ENCODE measurements around the gene PLA2G6. TPM values are rescaled to one million over a fixed set of nuclear protein-coding genes. Genes with fewer than 3 reads are reported as not detected.
A peak's percentile ranks its signal among the peaks of the same experiment; 100 is the strongest.
"Not testable (repeated sequence)": the region's sequence is repeated elsewhere in the genome, so short reads cannot be mapped to it uniquely, and the experiment has no call there.

Gene PLA2G6
- total RNA-seq, 1 experiment from 2014 or later, result 24.1 TPM

GRCh38 chr22:38177926-38178604, 3.6 kb downstream of the PLA2G6 start:
- H3K56ac ChIP-seq (ENCODE audit: insufficient read length, low read depth, low read length), result no peak overlapping the region
- peak overlapping the region; percentile 38 for H3K9ac ChIP-seq (ENCODE audit: extremely low read depth, insufficient read length, low read length)
- peaks cover 12% of the 10 kb centered on the region for H3K4me1 ChIP-seq (ENCODE audit: insufficient read depth, low read length)
- no peak overlapping the region for H3K4ac ChIP-seq (ENCODE audit: low read depth, low read length)
- no peak for DNase-seq
- peaks cover 0 to 7% (median 0%) of the 10 kb centered on the region in 3 experiments; a peak in 3 of 7 replicates for H3K36me3 Mint-ChIP-seq (ENCODE audit: insufficient read depth in 1 of 3, low read depth in 3 of 3)
- H3K4me1 Mint-ChIP-seq, result peaks cover 31 to 36% of the 10 kb centered on the region in 2 experiments
- H3K27ac Mint-ChIP-seq, result peak overlapping the region; percentile 17 to 71 (median 45); a peak in 5 of 7 replicates
- no peak overlapping the region for H2AK5ac ChIP-seq (ENCODE audit: insufficient read length, low read length)
- H2BK12ac ChIP-seq (ENCODE audit: insufficient read length, low read depth, low read length), result no peak overlapping the region
- no peak overlapping the region for H4K91ac ChIP-seq (ENCODE audit: insufficient read length, low read depth, low read length)
- no peak overlapping the region for H3K18ac ChIP-seq (ENCODE audit: insufficient read length, low read depth, low read length)
- peaks cover 3% of the 10 kb centered on the region; the same call in 1 of the 2 replicates for H3K27me3 Mint-ChIP-seq (ENCODE audit: low read depth)
- no peak overlapping the region for H2BK120ac ChIP-seq (ENCODE audit: low read depth, low read length, poor library complexity, severe bottlenecking)
- TF ChIP-seq, protein P1, sequence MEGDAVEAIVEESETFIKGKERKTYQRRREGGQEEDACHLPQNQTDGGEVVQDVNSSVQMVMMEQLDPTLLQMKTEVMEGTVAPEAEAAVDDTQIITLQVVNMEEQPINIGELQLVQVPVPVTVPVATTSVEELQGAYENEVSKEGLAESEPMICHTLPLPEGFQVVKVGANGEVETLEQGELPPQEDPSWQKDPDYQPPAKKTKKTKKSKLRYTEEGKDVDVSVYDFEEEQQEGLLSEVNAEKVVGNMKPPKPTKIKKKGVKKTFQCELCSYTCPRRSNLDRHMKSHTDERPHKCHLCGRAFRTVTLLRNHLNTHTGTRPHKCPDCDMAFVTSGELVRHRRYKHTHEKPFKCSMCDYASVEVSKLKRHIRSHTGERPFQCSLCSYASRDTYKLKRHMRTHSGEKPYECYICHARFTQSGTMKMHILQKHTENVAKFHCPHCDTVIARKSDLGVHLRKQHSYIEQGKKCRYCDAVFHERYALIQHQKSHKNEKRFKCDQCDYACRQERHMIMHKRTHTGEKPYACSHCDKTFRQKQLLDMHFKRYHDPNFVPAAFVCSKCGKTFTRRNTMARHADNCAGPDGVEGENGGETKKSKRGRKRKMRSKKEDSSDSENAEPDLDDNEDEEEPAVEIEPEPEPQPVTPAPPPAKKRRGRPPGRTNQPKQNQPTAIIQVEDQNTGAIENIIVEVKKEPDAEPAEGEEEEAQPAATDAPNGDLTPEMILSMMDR (conservative IDR thresholded peaks at IDR 0.05), result no peak
- H2BK15ac ChIP-seq (ENCODE audit: low read depth, low read length), result no peak overlapping the region
- no peak overlapping the region for H3K4me2 ChIP-seq (ENCODE audit: insufficient read depth, insufficient read length, low read length)
- H3T11ph ChIP-seq (ENCODE audit: low read length), result no peak overlapping the region
- no peak overlapping the region for H3K23ac ChIP-seq (ENCODE audit: insufficient read length, low read depth, low read length)
- H3K4me3 Mint-ChIP-seq, result no peak overlapping the region
- H3K79me1 ChIP-seq (ENCODE audit: insufficient read depth, low read depth, low read length, poor library complexity, severe bottlenecking), result no peaks in the 10 kb centered on the region
- WGBS (ENCODE audit: extremely low coverage, insufficient read length, low lambda C conversion rate), result no CpG with 5 or more reads among the region's 15 CpGs
- H3K79me2 ChIP-seq (ENCODE audit: insufficient read depth, low read length), result no peaks in the 10 kb centered on the region
- H4K8ac ChIP-seq (replicated peaks; ENCODE audit: insufficient read length, low read depth, low read length), result no peak overlapping the region
- H3K9me3 Mint-ChIP-seq, result no peaks in the 10 kb centered on the region
- H4K5ac ChIP-seq (ENCODE audit: insufficient read length, low read depth, low read length), result no peak overlapping the region
- H3K27me3 ChIP-seq (ENCODE audit: insufficient read depth, low read length), result no peaks in the 10 kb centered on the region
- no peak overlapping the region for H2AFZ ChIP-seq (ENCODE audit: low read length)
- H3K9me3 ChIP-seq (ENCODE audit: control insufficient read depth, low read depth, low read length), result no peaks in the 10 kb centered on the region
- H4K20me1 ChIP-seq (ENCODE audit: control insufficient read depth, insufficient read depth, insufficient read length), result no peaks in the 10 kb centered on the region
- H2BK5ac ChIP-seq (ENCODE audit: insufficient read length, low read length), result no peak overlapping the region
- no peak overlapping the region for H2BK20ac ChIP-seq (ENCODE audit: low read depth, low read length, poor library complexity, severe bottlenecking)
- peaks cover 8% of the 10 kb centered on the region for H3K23me2 ChIP-seq (ENCODE audit: insufficient read length, low read depth, low read length, poor library complexity, severe bottlenecking)
- no peak overlapping the region for H3K14ac ChIP-seq (ENCODE audit: insufficient read depth, low read length)
- no peak overlapping the region for H3K27ac ChIP-seq (ENCODE audit: insufficient read length, low read depth, low read length)

GRCh38 chr22:38177571-38177925, 4.1 kb downstream of the PLA2G6 start:
- not testable (repeated sequence) for H2AFZ ChIP-seq (ENCODE audit: low read length); H3K4me3 Mint-ChIP-seq; H3K23ac ChIP-seq (ENCODE audit: insufficient read length, low read depth, low read length); H3T11ph ChIP-seq (ENCODE audit: low read length); H2BK15ac ChIP-seq (ENCODE audit: low read depth, low read length); H4K91ac ChIP-seq (ENCODE audit: insufficient read length, low read depth, low read length); H3K18ac ChIP-seq (ENCODE audit: insufficient read length, low read depth, low read length); DNase-seq; H3K4me2 ChIP-seq (ENCODE audit: insufficient read depth, insufficient read length, low read length); H3K79me1 ChIP-seq (ENCODE audit: insufficient read depth, low read depth, low read length, poor library complexity, severe bottlenecking); H2AK5ac ChIP-seq (ENCODE audit: insufficient read length, low read length); H3K36me3 Mint-ChIP-seq (ENCODE audit: insufficient read depth in 1 of 3, low read depth in 3 of 3); H3K79me2 ChIP-seq (ENCODE audit: insufficient read depth, low read length); H3K23me2 ChIP-seq (ENCODE audit: insufficient read length, low read depth, low read length, poor library complexity, severe bottlenecking); H3K27me3 ChIP-seq (ENCODE audit: insufficient read depth, low read length); H2BK20ac ChIP-seq (ENCODE audit: low read depth, low read length, poor library complexity, severe bottlenecking); H3K27ac ChIP-seq (ENCODE audit: insufficient read length, low read depth, low read length); H2BK120ac ChIP-seq (ENCODE audit: low read depth, low read length, poor library complexity, severe bottlenecking); H3K4ac ChIP-seq (ENCODE audit: low read depth, low read length); H2BK12ac ChIP-seq (ENCODE audit: insufficient read length, low read depth, low read length); H4K8ac ChIP-seq (replicated peaks; ENCODE audit: insufficient read length, low read depth, low read length); H4K20me1 ChIP-seq (ENCODE audit: control insufficient read depth, insufficient read depth, insufficient read length); H3K56ac ChIP-seq (ENCODE audit: insufficient read length, low read depth, low read length); H3K27me3 Mint-ChIP-seq (ENCODE audit: low read depth); H3K14ac ChIP-seq (ENCODE audit: insufficient read depth, low read length); H3K9me3 ChIP-seq (ENCODE audit: control insufficient read depth, low read depth, low read length); H2BK5ac ChIP-seq (ENCODE audit: insufficient read length, low read length); H3K9ac ChIP-seq (ENCODE audit: extremely low read depth, insufficient read length, low read length); H3K9me3 Mint-ChIP-seq; H4K5ac ChIP-seq (ENCODE audit: insufficient read length, low read depth, low read length)
- Mint-ChIP-seq H3K4me1 (peaks cover 32 to 41% of the 10 kb centered on the region in 2 experiments), H3K27ac (peak overlapping the region in 2 of 3 experiments; percentile 17 to 71; a peak in 4 of 7 replicates)
- H3K4me1 ChIP-seq (ENCODE audit: insufficient read depth, low read length), result peaks cover 12% of the 10 kb centered on the region
- WGBS (ENCODE audit: extremely low coverage, insufficient read length, low lambda C conversion rate), result no CpG with 5 or more reads among the region's 9 CpGs

All from H9 (cell line).